Stomach smooth muscle (tissue), 2 donors: Measurements from ENCODE around the gene PMVK.

ENCODE experiments used
- H3K27ac ChIP-seq: one replicate; pipeline ENCODE4 v1.7.0; 2013; ENCODE audit warnings: mild to moderate bottlenecking, low read length, inconsistent platforms
- H3K27me3 ChIP-seq, 2 donors: one replicate each; pipeline ENCODE4 v1.7.0; 2013; ENCODE audit warnings: low read length in 2 of 2; ENCODE audit not compliant: insufficient read depth in 2 of 2, control insufficient read depth in 1 of 2
- H3K36me3 ChIP-seq, 2 donors: one replicate each; pipeline ENCODE4 v1.7.0; 2013; ENCODE audit warnings: low read length in 2 of 2; ENCODE audit not compliant: control insufficient read depth in 2 of 2, insufficient read depth in 2 of 2
- H3K4me1 ChIP-seq: one replicate; pipeline ENCODE4 v1.7.0; 2013; ENCODE audit warnings: low read length; ENCODE audit not compliant: control insufficient read depth, insufficient read depth
- H3K4me3 ChIP-seq, 2 donors: one replicate each; pipeline ENCODE4 v1.7.0; 2013; ENCODE audit warnings: low read length in 2 of 2
- H3K9ac ChIP-seq, 2 donors: one replicate each; pipeline ENCODE4 v1.7.0; 2013; ENCODE audit warnings: low read length in 2 of 2, mild to moderate bottlenecking in 1 of 2
- H3K9me3 ChIP-seq, 2 donors: one replicate each; pipeline ENCODE4 v1.7.0; 2013; ENCODE audit warnings: low read length in 2 of 2; ENCODE audit not compliant: control insufficient read depth in 2 of 2
- donor health status: healthy.
- donor health status: Pancreatic carcinoma.

PMVK gene

GRCh38 chr1:154973344-154974101, 37.0 kb upstream of the PMVK start:
- H3K27ac ChIP-seq, result peak overlapping the region; percentile 99
- H3K9ac ChIP-seq, result peak overlapping the region; percentile 92 to 99
- no peaks in the 10 kb centered on the region for H3K27me3 ChIP-seq
- no peaks in the 10 kb centered on the region for H3K9me3 ChIP-seq
- H3K4me1 ChIP-seq, result peaks cover 57% of the 10 kb centered on the region
- peak overlapping the region; percentile 68 to 86 for H3K4me3 ChIP-seq
- peaks cover 4 to 7% of the 10 kb centered on the region in 2 donors for H3K36me3 ChIP-seq

GRCh38 chr1:154972517-154973343, 36.2 kb upstream of the PMVK start:
- Histone ChIP-seq H3K36me3 (peaks cover under 1 to 10% of the 10 kb centered on the region in 2 donors), H3K27ac (peak overlapping the region; percentile 99), H3K4me1 (peaks cover 57% of the 10 kb centered on the region), H3K27me3 (no peaks in the 10 kb centered on the region), H3K4me3 (peak overlapping the region; percentile 47 to 86), H3K9me3 (no peaks in the 10 kb centered on the region), H3K9ac (peak overlapping the region; percentile 66 to 92)

- Histone ChIP-seq H3K9ac (peak overlapping the region; percentile 55 to 92), H3K4me1 (peaks cover 57% of the 10 kb centered on the region), H3K4me3 (peak overlapping the region in 1 of 2 donors; percentile 86), H3K27me3 (no peaks in the 10 kb centered on the region), H3K27ac (peak overlapping the region; percentile 99), H3K9me3 (no peaks in the 10 kb centered on the region), H3K36me3 (peaks cover 6 to 16% of the 10 kb centered on the region in 2 donors)
Observed at GRCh38 chr1:154972213-154972516, 35.6 kb upstream of the PMVK start.

- peak overlapping the region; percentile 80 to 85 for H3K9ac ChIP-seq
- H3K9me3 ChIP-seq, result no peaks in the 10 kb centered on the region
- no peaks in the 10 kb centered on the region for H3K27me3 ChIP-seq
- peaks cover 57% of the 10 kb centered on the region for H3K4me1 ChIP-seq
- H3K27ac ChIP-seq, result peak overlapping the region; percentile 99
- peaks cover 12 to 22% of the 10 kb centered on the region in 2 donors for H3K36me3 ChIP-seq
- peak overlapping the region; percentile 69 to 70 for H3K4me3 ChIP-seq
Observed at GRCh38 chr1:154971341-154971998, 35.0 kb upstream of the PMVK start.

GRCh38 chr1:154970631-154971340, 34.3 kb upstream of the PMVK start, which contains the start of gene SHC1:
Gene SHC1, minus strand, starts transcription at chr1:154970747. Its CDS starts 221 bp downstream, at chr1:154970526.
- H3K27ac ChIP-seq, result peak within 1 kb of the TSS; percentile 99
- H3K36me3 ChIP-seq, result peaks cover 19 to 28% of the 10 kb centered on the region in 2 donors
- peak within 1 kb of the TSS; percentile 80 to 85 for H3K9ac ChIP-seq
- peak within 1 kb of the TSS; percentile 69 to 70 for H3K4me3 ChIP-seq
- no peaks in the 10 kb centered on the region for H3K9me3 ChIP-seq
- H3K27me3 ChIP-seq, result no peaks in the 10 kb centered on the region
- peaks cover 52% of the 10 kb centered on the region for H3K4me1 ChIP-seq

- Histone ChIP-seq H3K9ac (peak overlapping the region; percentile 80 to 85), H3K9me3 (no peaks in the 10 kb centered on the region), H3K36me3 (peaks cover 25 to 34% of the 10 kb centered on the region in 2 donors), H3K4me1 (peaks cover 49% of the 10 kb centered on the region), H3K27ac (peak overlapping the region; percentile 99), H3K27me3 (no peaks in the 10 kb centered on the region), H3K4me3 (peak overlapping the region; percentile 69 to 70)
Observed at GRCh38 chr1:154969860-154970452, 33.4 kb upstream of the PMVK start.

- Histone ChIP-seq H3K9me3 (no peaks in the 10 kb centered on the region), H3K27me3 (no peaks in the 10 kb centered on the region), H3K9ac (peak overlapping the region; percentile 47 to 85), H3K4me3 (peak overlapping the region; percentile 69 to 70), H3K36me3 (peaks cover 30 to 40% of the 10 kb centered on the region in 2 donors), H3K4me1 (peaks cover 49% of the 10 kb centered on the region), H3K27ac (peak overlapping the region; percentile 99)
Observed at GRCh38 chr1:154969246-154969645, 32.7 kb upstream of the PMVK start.

- Histone ChIP-seq H3K4me1 (peaks cover 50% of the 10 kb centered on the region), H3K27me3 (no peaks in the 10 kb centered on the region), H3K27ac (peak overlapping the region; percentile 99), H3K9me3 (no peaks in the 10 kb centered on the region), H3K36me3 (peaks cover 33 to 43% of the 10 kb centered on the region in 2 donors), H3K9ac (peak overlapping the region; percentile 47 to 85), H3K4me3 (peak overlapping the region in 1 of 2 donors; percentile 70)
Observed at GRCh38 chr1:154968731-154969130, 32.2 kb upstream of the PMVK start.

GRCh38 chr1:154967331-154967950, 30.9 kb upstream of the PMVK start:
- Histone ChIP-seq H3K9me3 (no peaks in the 10 kb centered on the region), H3K4me3 (no peak overlapping the region), H3K27me3 (no peaks in the 10 kb centered on the region), H3K4me1 (peaks cover 47% of the 10 kb centered on the region), H3K36me3 (peaks cover 41 to 49% of the 10 kb centered on the region in 2 donors), H3K9ac (no peak overlapping the region), H3K27ac (peak overlapping the region; percentile 99)
